ENCODE data around the gene DENND1C. TPM values are rescaled to one million over a fixed set of nuclear protein-coding genes. Genes with fewer than 3 reads are reported as not detected.
"Not testable (repeated sequence)": the region's sequence is repeated elsewhere in the genome, so short reads cannot be mapped to it uniquely, and the experiment has no call there.

The DENND1C gene
- total RNA-seq, 2 experiments from 2014 or later = 94.1 to 97.5 TPM

- ATAC-seq (no peak), DNase-seq (no peak)
- ChIA-PET CTCF (no interaction called here), POLR2A (no interaction called here)
- Mint-ChIP-seq H3K27ac (no peak overlapping the region), H3K4me3 (no peak overlapping the region), H3K9me3 (ENCODE audit: insufficient read depth) (no peaks in the 10 kb centered on the region), H3K4me1 (ENCODE audit: low read depth) (no peaks in the 10 kb centered on the region), H3K27me3 (ENCODE audit: low read depth) (no peaks in the 10 kb centered on the region), H3K36me3 (ENCODE audit: low read depth) (peaks cover 10% of the 10 kb centered on the region)
Measured at GRCh38 chr19:6448045-6448444, 33.5 kb downstream of the DENND1C start.

GRCh38 chr19:6446452-6446851 is 35.1 kb downstream of the DENND1C start:
- no peaks in the 10 kb centered on the region for H3K4me1 Mint-ChIP-seq (ENCODE audit: low read depth)
- no peak overlapping the region for H3K27ac Mint-ChIP-seq
- no peak for ATAC-seq
- H3K27me3 Mint-ChIP-seq (ENCODE audit: low read depth) = no peaks in the 10 kb centered on the region
- H3K36me3 Mint-ChIP-seq (ENCODE audit: low read depth) = peaks cover 3% of the 10 kb centered on the region
- POLR2A ChIA-PET = no interaction called here
- no peak overlapping the region for H3K4me3 Mint-ChIP-seq
- no peaks in the 10 kb centered on the region for H3K9me3 Mint-ChIP-seq (ENCODE audit: insufficient read depth)
- DNase-seq = no peak
- CTCF ChIA-PET = no interaction called here

- H3K9me3 Mint-ChIP-seq (ENCODE audit: insufficient read depth) = no peaks in the 10 kb centered on the region
- no peaks in the 10 kb centered on the region for H3K36me3 Mint-ChIP-seq (ENCODE audit: low read depth)
- ATAC-seq = no peak
- no peak overlapping the region for H3K27ac Mint-ChIP-seq
- no peaks in the 10 kb centered on the region for H3K4me1 Mint-ChIP-seq (ENCODE audit: low read depth)
- no peak overlapping the region for H3K4me3 Mint-ChIP-seq
- ChIA-PET CTCF (no interaction called here), POLR2A (no interaction called here)
- DNase-seq = no peak
- H3K27me3 Mint-ChIP-seq (ENCODE audit: low read depth) = no peaks in the 10 kb centered on the region
Measured at GRCh38 chr19:6443986-6444385, 37.6 kb downstream of the DENND1C start.

GRCh38 chr19:6442087-6442688 is 39.4 kb downstream of the DENND1C start:
- POLR2A ChIA-PET = no interaction called here
- no peak overlapping the region for H3K27ac Mint-ChIP-seq

GRCh38 chr19:6440905-6441304 is 40.7 kb downstream of the DENND1C start:
- Mint-ChIP-seq H3K9me3 (ENCODE audit: insufficient read depth) (no peaks in the 10 kb centered on the region), H3K27ac (no peak overlapping the region), H3K4me1 (ENCODE audit: low read depth) (no peaks in the 10 kb centered on the region), H3K36me3 (ENCODE audit: low read depth) (no peaks in the 10 kb centered on the region), H3K27me3 (ENCODE audit: low read depth) (no peaks in the 10 kb centered on the region), H3K4me3 (no peak overlapping the region)
- POLR2A ChIA-PET = no interaction called here
- CTCF ChIA-PET = no interaction called here
- ATAC-seq (no peak), DNase-seq (no peak)

More at GRCh38 chr19:6442087-6442688, 39.4 kb downstream of the DENND1C start:
- ATAC-seq = no peak
- Mint-ChIP-seq H3K27me3 (ENCODE audit: low read depth) (no peaks in the 10 kb centered on the region), H3K36me3 (ENCODE audit: low read depth) (no peaks in the 10 kb centered on the region), H3K9me3 (ENCODE audit: insufficient read depth) (no peaks in the 10 kb centered on the region), H3K4me3 (no peak overlapping the region), H3K4me1 (ENCODE audit: low read depth) (no peaks in the 10 kb centered on the region)
- CTCF ChIA-PET = no interaction called here
- DNase-seq = no peak

- POLR2A ChIA-PET = no interaction called here
- Mint-ChIP-seq H3K36me3 (ENCODE audit: low read depth) (no peaks in the 10 kb centered on the region), H3K4me1 (ENCODE audit: low read depth) (no peaks in the 10 kb centered on the region), H3K4me3 (no peak overlapping the region), H3K27me3 (ENCODE audit: low read depth) (no peaks in the 10 kb centered on the region), H3K27ac (no peak overlapping the region), H3K9me3 (ENCODE audit: insufficient read depth) (no peaks in the 10 kb centered on the region)
- ATAC-seq (no peak), DNase-seq (no peak)
- CTCF ChIA-PET = no interaction called here
Measured at GRCh38 chr19:6439743-6440142, 41.8 kb downstream of the DENND1C start.

GRCh38 chr19:6433663-6434062 is 47.9 kb downstream of the DENND1C start, which contains the start of gene SLC25A41:
Gene SLC25A41, minus strand, starts transcription at chr19:6433763. Its CDS starts 70 bp downstream, at chr19:6433693.
- Mint-ChIP-seq H3K9me3 (ENCODE audit: insufficient read depth) (no peaks in the 10 kb centered on the region), H3K4me3 (no peak within 1 kb of the TSS), H3K27me3 (ENCODE audit: low read depth) (no peaks in the 10 kb centered on the region), H3K27ac (no peak within 1 kb of the TSS), H3K36me3 (ENCODE audit: low read depth) (no peaks in the 10 kb centered on the region), H3K4me1 (ENCODE audit: low read depth) (peaks cover 9% of the 10 kb centered on the region)
- DNase-seq (no peak), ATAC-seq (no peak)
- CTCF ChIA-PET = no interaction called here
- POLR2A ChIA-PET = no interaction called here

GRCh38 chr19:6433165-6433564 is 48.4 kb downstream of the DENND1C start:
- no peak overlapping the region for H3K4me3 Mint-ChIP-seq
- DNase-seq (no peak), ATAC-seq (no peak)
- no peaks in the 10 kb centered on the region for H3K36me3 Mint-ChIP-seq (ENCODE audit: low read depth)
- ChIA-PET POLR2A (no interaction called here), CTCF (no interaction called here)
- peaks cover 9% of the 10 kb centered on the region for H3K4me1 Mint-ChIP-seq (ENCODE audit: low read depth)
- no peaks in the 10 kb centered on the region for H3K9me3 Mint-ChIP-seq (ENCODE audit: insufficient read depth)
- no peaks in the 10 kb centered on the region for H3K27me3 Mint-ChIP-seq (ENCODE audit: low read depth)
- no peak overlapping the region for H3K27ac Mint-ChIP-seq

- no peaks in the 10 kb centered on the region for H3K27me3 Mint-ChIP-seq (ENCODE audit: low read depth)
- no peak overlapping the region for H3K4me3 Mint-ChIP-seq
- DNase-seq (no peak), ATAC-seq (no peak)
- H3K4me1 Mint-ChIP-seq (ENCODE audit: low read depth) = peaks cover 9% of the 10 kb centered on the region
- no peaks in the 10 kb centered on the region for H3K9me3 Mint-ChIP-seq (ENCODE audit: insufficient read depth)
- ChIA-PET CTCF (interaction anchor here (1.2 kb wide), 1 partner anchor 73 kb away, joined by 3 read pairs; no protein-coding TSS in a partner anchor), POLR2A (no interaction called here)
- H3K36me3 Mint-ChIP-seq (ENCODE audit: low read depth) = no peaks in the 10 kb centered on the region
- no peak overlapping the region for H3K27ac Mint-ChIP-seq
Measured at GRCh38 chr19:6431891-6432290, 49.7 kb downstream of the DENND1C start.

- Mint-ChIP-seq H3K4me1 (ENCODE audit: low read depth) (peaks cover 20% of the 10 kb centered on the region), H3K4me3 (peak overlapping the region; percentile 49), H3K9me3 (ENCODE audit: insufficient read depth) (no peaks in the 10 kb centered on the region), H3K27ac (peak overlapping the region; percentile 52), H3K27me3 (ENCODE audit: low read depth) (no peaks in the 10 kb centered on the region), H3K36me3 (ENCODE audit: low read depth) (no peaks in the 10 kb centered on the region)
- POLR2A ChIA-PET = no interaction called here
- ATAC-seq = no peak
- no peak for DNase-seq
- CTCF ChIA-PET = no interaction called here
Measured at GRCh38 chr19:6429419-6430221, 52.0 kb downstream of the DENND1C start.

GRCh38 chr19:6428692-6429418 is 52.7 kb downstream of the DENND1C start:
- POLR2A ChIA-PET = interaction anchor here (0.7 kb wide), 1 partner anchor 31 kb away, joined by 3 read pairs; the partner anchor contains the start of gene SLC25A23
- H3K27ac Mint-ChIP-seq; ATAC-seq; CTCF ChIA-PET; H3K4me3 Mint-ChIP-seq; H3K36me3 Mint-ChIP-seq (ENCODE audit: low read depth); H3K27me3 Mint-ChIP-seq (ENCODE audit: low read depth); H3K9me3 Mint-ChIP-seq (ENCODE audit: insufficient read depth); DNase-seq: not testable (repeated sequence)
- H3K4me1 Mint-ChIP-seq (ENCODE audit: low read depth) = peaks cover 20% of the 10 kb centered on the region

- H3K36me3 Mint-ChIP-seq (ENCODE audit: low read depth) = peaks cover 12% of the 10 kb centered on the region
- ChIA-PET POLR2A (no interaction called here), CTCF (no interaction called here)
- H3K27ac Mint-ChIP-seq = no peak overlapping the region
- DNase-seq (no peak), ATAC-seq (no peak)
- no peaks in the 10 kb centered on the region for H3K27me3 Mint-ChIP-seq (ENCODE audit: low read depth)
- no peak overlapping the region for H3K4me3 Mint-ChIP-seq
- no peaks in the 10 kb centered on the region for H3K9me3 Mint-ChIP-seq (ENCODE audit: insufficient read depth)
- peaks cover 33% of the 10 kb centered on the region for H3K4me1 Mint-ChIP-seq (ENCODE audit: low read depth)
Measured at GRCh38 chr19:6427131-6427530, 54.5 kb downstream of the DENND1C start.
